ENCODE data around the gene RLN2. TPM values are rescaled to one million over a fixed set of nuclear protein-coding genes. Genes with fewer than 3 reads are reported as not detected.
A peak's percentile ranks its signal among the peaks of the same experiment; 100 is the strongest.
"Not testable (repeated sequence)": the region's sequence is repeated elsewhere in the genome, so short reads cannot be mapped to it uniquely, and the experiment has no call there.

The RLN2 gene
- total RNA-seq, 1 experiment from 2014 or later, result 3.7 TPM

GRCh38 chr9:5336688-5337087 is 32.2 kb upstream of the RLN2 start:
- no peak overlapping the region for H2BK12ac ChIP-seq (ENCODE audit: insufficient read length, low read depth, low read length)
- H4K20me1 ChIP-seq (ENCODE audit: control insufficient read depth, insufficient read depth, insufficient read length), result no peaks in the 10 kb centered on the region
- H3K23ac ChIP-seq (ENCODE audit: insufficient read length, low read depth, low read length), result no peak overlapping the region
- H4K91ac ChIP-seq (ENCODE audit: insufficient read length, low read depth, low read length), result no peak overlapping the region
- no peak overlapping the region for H2BK5ac ChIP-seq (ENCODE audit: insufficient read length, low read length)
- no peaks in the 10 kb centered on the region for H3K4me1 ChIP-seq (ENCODE audit: insufficient read depth, low read length)
- no peak overlapping the region for H2AK5ac ChIP-seq (ENCODE audit: insufficient read length, low read length)
- H3K23me2 ChIP-seq (ENCODE audit: insufficient read length, low read depth, low read length, poor library complexity, severe bottlenecking), result no peaks in the 10 kb centered on the region
- H3K9me3 ChIP-seq (ENCODE audit: control insufficient read depth, low read depth, low read length), result no peaks in the 10 kb centered on the region
- H2BK120ac ChIP-seq (ENCODE audit: low read depth, low read length, poor library complexity, severe bottlenecking), result no peak overlapping the region
- H3K79me1 ChIP-seq (ENCODE audit: insufficient read depth, low read depth, low read length, poor library complexity, severe bottlenecking), result no peaks in the 10 kb centered on the region
- no peaks in the 10 kb centered on the region for H3K79me2 ChIP-seq (ENCODE audit: insufficient read depth, low read length)
- H3K4ac ChIP-seq (ENCODE audit: low read depth, low read length), result no peak overlapping the region
- no peak overlapping the region for H3K18ac ChIP-seq (ENCODE audit: insufficient read length, low read depth, low read length)
- H3K27ac Mint-ChIP-seq, result peak overlapping the region in 1 of 3 experiments; percentile 82; a peak in 1 of 7 replicates
- H3K14ac ChIP-seq (ENCODE audit: insufficient read depth, low read length), result no peak overlapping the region
- H2AFZ ChIP-seq (ENCODE audit: low read length), result no peak overlapping the region
- no peak overlapping the region for H3T11ph ChIP-seq (ENCODE audit: low read length)
- no CpG with 5 or more reads among the region's 4 CpGs for WGBS (ENCODE audit: extremely low coverage, insufficient read length, low lambda C conversion rate)
- TF ChIP-seq CTCF (conservative IDR thresholded peaks at IDR 0.05), result no peak
- H3K9ac ChIP-seq (ENCODE audit: extremely low read depth, insufficient read length, low read length), result no peak overlapping the region
- no peak overlapping the region for H3K4me2 ChIP-seq (ENCODE audit: insufficient read depth, insufficient read length, low read length)
- no peak overlapping the region for H3K56ac ChIP-seq (ENCODE audit: insufficient read length, low read depth, low read length)
- H3K27me3 Mint-ChIP-seq (ENCODE audit: low read depth), result no peaks in the 10 kb centered on the region
- H3K4me3 Mint-ChIP-seq, result no peak overlapping the region
- no peak overlapping the region for H2BK15ac ChIP-seq (ENCODE audit: low read depth, low read length)
- no peak overlapping the region for H4K8ac ChIP-seq (replicated peaks; ENCODE audit: insufficient read length, low read depth, low read length)
- no peaks in the 10 kb centered on the region for H3K9me3 Mint-ChIP-seq
- no peaks in the 10 kb centered on the region for H3K36me3 Mint-ChIP-seq (ENCODE audit: insufficient read depth in 1 of 3, low read depth in 3 of 3)
- H2BK20ac ChIP-seq (ENCODE audit: low read depth, low read length, poor library complexity, severe bottlenecking), result no peak overlapping the region
- H3K4me1 Mint-ChIP-seq, result peaks cover 5 to 6% of the 10 kb centered on the region in 2 experiments; a peak in 3 of 4 replicates
- DNase-seq, result no peak
- H4K5ac ChIP-seq (ENCODE audit: insufficient read length, low read depth, low read length), result no peak overlapping the region
- no peak overlapping the region for H3K27ac ChIP-seq (ENCODE audit: insufficient read length, low read depth, low read length)
- no peaks in the 10 kb centered on the region for H3K27me3 ChIP-seq (ENCODE audit: insufficient read depth, low read length)

- not testable (repeated sequence) for H3K23ac ChIP-seq (ENCODE audit: insufficient read length, low read depth, low read length); H2BK20ac ChIP-seq (ENCODE audit: low read depth, low read length, poor library complexity, severe bottlenecking); H3K4me2 ChIP-seq (ENCODE audit: insufficient read depth, insufficient read length, low read length); H3K4me1 ChIP-seq (ENCODE audit: insufficient read depth, low read length); H4K5ac ChIP-seq (ENCODE audit: insufficient read length, low read depth, low read length); H2BK15ac ChIP-seq (ENCODE audit: low read depth, low read length); H4K20me1 ChIP-seq (ENCODE audit: control insufficient read depth, insufficient read depth, insufficient read length); H3K27ac ChIP-seq (ENCODE audit: insufficient read length, low read depth, low read length); H3K27ac Mint-ChIP-seq; H3K18ac ChIP-seq (ENCODE audit: insufficient read length, low read depth, low read length); H3K27me3 ChIP-seq (ENCODE audit: insufficient read depth, low read length); H3K14ac ChIP-seq (ENCODE audit: insufficient read depth, low read length); H3K4me3 Mint-ChIP-seq; H3K27me3 Mint-ChIP-seq (ENCODE audit: low read depth); H2BK5ac ChIP-seq (ENCODE audit: insufficient read length, low read length); H4K8ac ChIP-seq (replicated peaks; ENCODE audit: insufficient read length, low read depth, low read length); H2BK12ac ChIP-seq (ENCODE audit: insufficient read length, low read depth, low read length); H3K23me2 ChIP-seq (ENCODE audit: insufficient read length, low read depth, low read length, poor library complexity, severe bottlenecking); H2BK120ac ChIP-seq (ENCODE audit: low read depth, low read length, poor library complexity, severe bottlenecking); H3K79me1 ChIP-seq (ENCODE audit: insufficient read depth, low read depth, low read length, poor library complexity, severe bottlenecking); H2AK5ac ChIP-seq (ENCODE audit: insufficient read length, low read length); H3K56ac ChIP-seq (ENCODE audit: insufficient read length, low read depth, low read length); DNase-seq; H3T11ph ChIP-seq (ENCODE audit: low read length); H2AFZ ChIP-seq (ENCODE audit: low read length); H3K4ac ChIP-seq (ENCODE audit: low read depth, low read length); H4K91ac ChIP-seq (ENCODE audit: insufficient read length, low read depth, low read length); H3K9me3 ChIP-seq (ENCODE audit: control insufficient read depth, low read depth, low read length); H3K9ac ChIP-seq (ENCODE audit: extremely low read depth, insufficient read length, low read length); H3K79me2 ChIP-seq (ENCODE audit: insufficient read depth, low read length)
- no CpG with 5 or more reads among the region's 3 CpGs for WGBS (ENCODE audit: extremely low coverage, insufficient read length, low lambda C conversion rate)
- Mint-ChIP-seq H3K9me3 (peaks cover 5 to 15% of the 10 kb centered on the region in 2 experiments; a peak in 4 of 5 replicates), H3K4me1 (peaks cover 20 to 32% of the 10 kb centered on the region in 2 experiments), H3K36me3 (ENCODE audit: insufficient read depth in 1 of 3, low read depth in 3 of 3) (peaks cover 10 to 21% (median 10%) of the 10 kb centered on the region in 3 experiments)
Observed at GRCh38 chr9:5331276-5331675, 26.8 kb upstream of the RLN2 start.
